NCI-H187 (cell line): ENCODE measurements around the gene RBM8A.

Source experiments
- DNase-seq, 2 experiments: peaks; one replicate each; lab custom pipeline; 2025; lab: John Stamatoyannopoulos, UW

The RBM8A gene

GRCh38 chr1:145918144-145918991 is 8.9 kb downstream of the RBM8A start, which contains the start of gene PEX11B:
TSS of gene PEX11B (minus strand) at chr1:145918717. CDS start at chr1:145918688, 29 bp downstream.
- DNase-seq, result peak; percentile 96 to 98

GRCh38 chr1:145917595-145917994 is 9.7 kb downstream of the RBM8A start:
- no peak for DNase-seq

- no peak for DNase-seq
These were observed 10.5 kb downstream of the RBM8A start for GRCh38 chr1:145916745-145917144.

- DNase-seq, result no peak
These were observed 15.1 kb downstream of the RBM8A start for GRCh38 chr1:145912128-145912641.

GRCh38 chr1:145908653-145909052 is 18.6 kb downstream of the RBM8A start:
- DNase-seq, result no peak

GRCh38 chr1:145906954-145907753 is 20.1 kb downstream of the RBM8A start:
- no peak for DNase-seq

GRCh38 chr1:145901312-145902021 is 25.8 kb downstream of the RBM8A start:
- no peak for DNase-seq

- no peak for DNase-seq
These were observed 28.5 kb downstream of the RBM8A start for GRCh38 chr1:145898756-145899155.

- DNase-seq, result no peak
These were observed 29.3 kb downstream of the RBM8A start for GRCh38 chr1:145897969-145898368.

GRCh38 chr1:145895471-145895870 is 31.8 kb downstream of the RBM8A start:
- no peak for DNase-seq

- DNase-seq, result no peak
These were observed 33.8 kb downstream of the RBM8A start for GRCh38 chr1:145893306-145894055.

- DNase-seq, result no peak
These were observed 34.7 kb downstream of the RBM8A start for GRCh38 chr1:145892486-145893087.

- peak; percentile 98 to 99 for DNase-seq
These were observed 35.4 kb downstream of the RBM8A start for GRCh38 chr1:145891587-145892485.

- DNase-seq, result no peak
These were observed 36.1 kb downstream of the RBM8A start for GRCh38 chr1:145891143-145891542.

GRCh38 chr1:145889722-145890121 is 37.6 kb downstream of the RBM8A start:
- peak; percentile 73 to 79 for DNase-seq

GRCh38 chr1:145887631-145888030 is 39.7 kb downstream of the RBM8A start:
- no peak for DNase-seq

- DNase-seq, result no peak
These were observed 40.5 kb downstream of the RBM8A start for GRCh38 chr1:145886816-145887215.

GRCh38 chr1:145886390-145886789 is 40.9 kb downstream of the RBM8A start:
- DNase-seq, result no peak

- peak; percentile 86 to 92 for DNase-seq
These were observed 41.5 kb downstream of the RBM8A start, which contains the start of gene ANKRD35 for GRCh38 chr1:145885738-145886287. TSS of gene ANKRD35 (minus strand) at chr1:145885866. CDS start at chr1:145885758, 108 bp downstream.
